MM.1S (cell line): Measurements from ENCODE around the gene YWHAG.

ENCODE experiments used
- DNase-seq: peaks from one replicate; pipeline ENCODE4 v3.0.0-alpha.2; 2015
- H2AFZ ChIP-seq: fragments of 300-600 bp; sonication (generic); 2 replicates; pipeline ENCODE4 v1.6.0; 2016; ENCODE audit warnings: antibody characterized with exemption, low read length
- H3F3A ChIP-seq: fragments of 300-600 bp; sonication (generic); 2 replicates; pipeline ENCODE4 v1.6.1; 2016; ENCODE audit warnings: mild to moderate bottlenecking, antibody characterized with exemption, low read length, moderate library complexity, mixed read lengths; ENCODE audit not compliant: insufficient read depth
- H3K27ac ChIP-seq: fragments of 300-600 bp; sonication (generic); 2 replicates; pipeline ENCODE4 v1.5.1; 2016; ENCODE audit warnings: mild to moderate bottlenecking, low read length
- H3K27me3 ChIP-seq: fragments of 300-600 bp; sonication (generic); replicated peaks from 2 replicates; pipeline ENCODE4 v1.6.0; 2016; ENCODE audit warnings: low read length; ENCODE audit not compliant: insufficient read depth
- H3K36me3 ChIP-seq: fragments of 300-600 bp; sonication (generic); replicated peaks from 2 replicates; pipeline ENCODE4 v1.6.1; 2016; ENCODE audit warnings: mild to moderate bottlenecking, low read length, mixed read lengths; ENCODE audit not compliant: insufficient read depth
- H3K4me1 ChIP-seq: fragments of 300-600 bp; sonication (generic); 2 replicates; pipeline ENCODE4 v1.6.1; 2016; ENCODE audit warnings: low read length, mixed read lengths
- H3K4me2 ChIP-seq: fragments of 300-600 bp; sonication (generic); 2 replicates; pipeline ENCODE4 v1.6.0; 2016; ENCODE audit warnings: low read depth, low read length
- H3K4me3 ChIP-seq: fragments of 300-600 bp; sonication (generic); 2 replicates; pipeline ENCODE4 v1.5.1; 2016; ENCODE audit warnings: low read length, mixed read lengths
- H3K79me2 ChIP-seq: fragments of 300-600 bp; sonication (generic); 2 replicates; pipeline ENCODE4 v1.6.1; 2016; ENCODE audit warnings: mixed run types, low read length, mixed read lengths
- H3K9ac ChIP-seq: fragments of 300-600 bp; sonication (generic); 2 replicates; pipeline ENCODE4 v1.6.1; 2016; ENCODE audit warnings: low read length, mixed read lengths
- H3K9me2 ChIP-seq: fragments of 300-600 bp; sonication (generic); replicated peaks from 2 replicates; pipeline ENCODE4 v1.6.1; 2016; ENCODE audit warnings: mild to moderate bottlenecking, low read length, mixed read lengths; ENCODE audit not compliant: insufficient read depth
- H3K9me3 ChIP-seq: fragments of 300-600 bp; sonication (generic); replicated peaks from 2 replicates; pipeline ENCODE4 v1.6.1; 2016; ENCODE audit warnings: mild to moderate bottlenecking, low read length, mixed read lengths; ENCODE audit not compliant: insufficient read depth
- H4K20me1 ChIP-seq: fragments of 300-600 bp; sonication (generic); 2 replicates; pipeline ENCODE4 v1.6.1; 2016; ENCODE audit warnings: mild to moderate bottlenecking, low read length, moderate library complexity, mixed read lengths; ENCODE audit not compliant: insufficient read depth
- CTCF ChIP-seq: fragments of 300-600 bp; sonication (generic); IDR thresholded peaks from 2 replicates; pipeline ENCODE4 v1.5.1; 2016; ENCODE audit warnings: antibody characterized with exemption, low read length, mixed read lengths
- EZH2 ChIP-seq: fragments of 300-600 bp; sonication (generic); optimal IDR thresholded peaks from 2 replicates; pipeline ENCODE3; 2017; ENCODE audit warnings: low read depth, mild to moderate bottlenecking, antibody characterized with exemption, low read length, mixed read lengths
- EZH2phosphoT487 ChIP-seq: fragments of 300-600 bp; sonication (generic); IDR thresholded peaks from 2 replicates; pipeline ENCODE4 v1.6.1; 2018; ENCODE audit warnings: antibody characterized with exemption, low read length

YWHAG gene

DNA sequence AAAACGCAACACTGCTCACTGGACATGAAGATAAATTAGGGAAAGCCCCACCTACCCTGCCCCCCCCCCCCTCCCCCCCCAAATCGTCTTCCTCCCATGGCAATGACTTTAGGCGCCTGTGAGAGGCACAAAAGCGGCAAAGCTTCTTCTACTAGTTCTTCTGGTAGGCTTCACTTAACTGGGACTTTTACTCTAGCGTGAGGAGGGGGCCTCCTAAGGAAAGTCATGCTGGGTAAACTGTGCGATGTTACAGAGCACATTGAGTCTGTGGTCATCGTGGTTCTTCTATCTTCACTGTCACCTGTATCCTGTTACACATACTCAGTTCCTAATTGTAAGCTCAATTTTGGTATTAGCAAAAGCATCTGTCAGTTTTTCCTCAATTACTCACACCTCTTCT, 31.2 kb downstream of the YWHAG start:
- TF ChIP-seq CTCF (no peak), EZH2 (no peak), EZH2phosphoT487 (no peak)
- peaks cover 84% of the 10 kb centered on the region for H3K79me2 ChIP-seq
- H3K4me2 ChIP-seq = no peak overlapping the region
- H3K36me3 ChIP-seq = peaks cover 12% of the 10 kb centered on the region; the same call in 1 of the 2 replicates
- H2AFZ ChIP-seq = no peak overlapping the region
- no peaks in the 10 kb centered on the region for H3K4me1 ChIP-seq
- no peak overlapping the region for H3K9ac ChIP-seq
- DNase-seq = no peak
- no peak overlapping the region for H3K27ac ChIP-seq
- H4K20me1 ChIP-seq = peaks cover 25% of the 10 kb centered on the region; the same call in 1 of the 2 replicates
- H3K9me2 ChIP-seq = no peaks in the 10 kb centered on the region
- H3K9me3 ChIP-seq = no peaks in the 10 kb centered on the region
- 0 out of 2 replicates have a peak, but pooled peaks cover 3% of the 10 kb centered on the region for H3F3A ChIP-seq
- H3K27me3 ChIP-seq = no peaks in the 10 kb centered on the region
- H3K4me3 ChIP-seq = no peak overlapping the region

- no peak for DNase-seq
- Histone ChIP-seq H2AFZ (no peak overlapping the region), H3K4me1 (no peaks in the 10 kb centered on the region), H4K20me1 (peaks cover 17% of the 10 kb centered on the region; the same call in 1 of the 2 replicates), H3K27ac (no peak overlapping the region), H3K4me3 (no peak overlapping the region), H3K79me2 (peaks cover 75% of the 10 kb centered on the region), H3K4me2 (no peak overlapping the region), H3K36me3 (peaks cover 12% of the 10 kb centered on the region; the same call in 1 of the 2 replicates), H3K9me2 (no peaks in the 10 kb centered on the region), H3K9me3 (no peaks in the 10 kb centered on the region), H3K27me3 (no peaks in the 10 kb centered on the region), H3K9ac (no peak overlapping the region), H3F3A (peaks cover 6% of the 10 kb centered on the region; the same call in 1 of the 2 replicates)
- TF ChIP-seq EZH2phosphoT487 = no peak
- TF ChIP-seq EZH2 = no peak
- no peak for TF ChIP-seq CTCF
These were observed 32.1 kb downstream of the YWHAG start for GRCh38 chr7:76326646-76327233.

DNA sequence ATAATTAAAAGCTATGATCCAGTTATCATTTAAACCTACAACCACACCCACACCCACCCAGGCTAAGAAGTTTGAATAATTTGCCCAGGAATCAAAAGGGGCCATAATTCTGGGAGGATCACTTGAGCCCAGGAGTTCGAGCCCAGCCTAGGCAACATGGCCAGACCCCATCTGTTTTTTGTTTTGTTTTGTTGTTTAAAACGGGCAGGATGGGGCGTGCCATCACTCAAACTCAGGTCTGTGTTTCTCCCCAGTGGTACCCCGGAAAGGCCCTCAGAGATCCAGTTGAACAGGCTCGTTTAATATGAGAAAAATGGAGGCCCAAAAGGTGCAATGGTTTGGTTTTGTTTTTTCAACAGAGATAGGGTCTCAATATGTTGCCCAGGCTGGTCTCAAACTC, 33.0 kb downstream of the YWHAG start:
- Histone ChIP-seq H3F3A (peaks cover 12% of the 10 kb centered on the region; the same call in 1 of the 2 replicates), H3K27ac (no peak overlapping the region), H3K4me1 (no peaks in the 10 kb centered on the region), H3K9me3 (no peaks in the 10 kb centered on the region), H3K27me3 (no peaks in the 10 kb centered on the region), H3K9me2 (no peaks in the 10 kb centered on the region), H2AFZ (no peak overlapping the region), H3K36me3 (peaks cover 12% of the 10 kb centered on the region; the same call in 1 of the 2 replicates), H3K4me2 (no peak overlapping the region), H4K20me1 (peaks cover 11% of the 10 kb centered on the region; the same call in 1 of the 2 replicates), H3K79me2 (peaks cover 66% of the 10 kb centered on the region), H3K4me3 (no peak overlapping the region), H3K9ac (no peak overlapping the region)
- no peak for TF ChIP-seq CTCF
- TF ChIP-seq EZH2phosphoT487 = no peak
- no peak for TF ChIP-seq EZH2
- no peak for DNase-seq
